Keratinocyte (primary cell): Measurements from ENCODE around the gene DGCR8. TPM values are rescaled to one million over a fixed set of nuclear protein-coding genes. Genes with fewer than 3 reads are reported as not detected.

Source experiments
- DNase-seq: peaks from one replicate; pipeline ENCODE4 v3.0.0-alpha.2; 2011; ENCODE audit warnings: low read depth, missing footprints, low spot score
- FAIRE-seq: peaks from 2 replicates; lab custom pipeline; 2011; peaks lifted over from hg19 to GRCh38; lab: Jason Lieb, UNC
- H2AFZ ChIP-seq: 2 replicates; pipeline ENCODE4 v1.6.0; 2012; ENCODE audit warnings: low read length, control low read depth, inconsistent platforms; ENCODE audit not compliant: control insufficient read depth
- H3K27ac ChIP-seq: 2 replicates; pipeline ENCODE4 v1.5.1; 2011; ENCODE audit warnings: low read length; ENCODE audit not compliant: control insufficient read depth, insufficient read depth
- H3K27me3 ChIP-seq: 3 replicates; pipeline ENCODE4 v1.6.0; 2011; ENCODE audit warnings: low read length; ENCODE audit not compliant: control insufficient read depth, insufficient read depth; ENCODE audit errors: extremely low read depth
- H3K36me3 ChIP-seq, 2 experiments: 2 replicates in 1 of 2; 3 replicates in 1 of 2; pipeline ENCODE4 v1.5.1; 2011; ENCODE audit warnings: low read length in 2 of 2, mild to moderate bottlenecking in 1 of 2; ENCODE audit not compliant: control insufficient read depth in 2 of 2, insufficient read depth in 2 of 2; ENCODE audit errors: extremely low read depth in 1 of 2
- H3K4me1 ChIP-seq: 3 replicates; pipeline ENCODE4 v1.5.1; 2011; ENCODE audit warnings: low read length; ENCODE audit not compliant: control insufficient read depth, insufficient read depth; ENCODE audit errors: extremely low read depth
- H3K4me2 ChIP-seq: 3 replicates; pipeline ENCODE4 v1.6.0; 2011; ENCODE audit warnings: low read depth, low read length; ENCODE audit not compliant: control insufficient read depth, insufficient read depth; ENCODE audit errors: extremely low read depth
- H3K4me3 ChIP-seq, 3 experiments: fragments of 200-600 bp in 1 of 3; sonication (generic) in 1 of 3; 2 replicates in 2 of 3; 3 replicates in 1 of 3; pipeline ENCODE4 v1.5.1; 2011 to 2016; ENCODE audit warnings: low read length in 3 of 3, mild to moderate bottlenecking in 3 of 3, control low read depth in 2 of 3, inconsistent platforms in 1 of 3, low read depth in 1 of 3, mixed read lengths in 1 of 3, mixed run types in 1 of 3, moderate library complexity in 1 of 3; ENCODE audit not compliant: control insufficient read depth in 2 of 3, insufficient read depth in 2 of 3; ENCODE audit errors: extremely low read depth in 1 of 3
- H3K79me2 ChIP-seq: 2 replicates; pipeline ENCODE4 v1.6.0; 2012; ENCODE audit warnings: low read length; ENCODE audit not compliant: control insufficient read depth, insufficient read depth
- H3K9ac ChIP-seq: 3 replicates; pipeline ENCODE4 v1.6.0; 2011; ENCODE audit warnings: low read length; ENCODE audit not compliant: control insufficient read depth, insufficient read depth; ENCODE audit errors: extremely low read depth
- H3K9me1 ChIP-seq: 3 replicates; pipeline ENCODE4 v1.6.0; 2011; ENCODE audit warnings: low read length; ENCODE audit not compliant: control insufficient read depth, insufficient read depth; ENCODE audit errors: extremely low read depth
- H3K9me3 ChIP-seq: 2 replicates; pipeline ENCODE4 v1.5.1; 2012; ENCODE audit warnings: low read depth, low read length; ENCODE audit not compliant: control insufficient read depth
- H4K20me1 ChIP-seq: 3 replicates; pipeline ENCODE4 v1.6.0; 2011; ENCODE audit warnings: low read length; ENCODE audit not compliant: control insufficient read depth, insufficient read depth; ENCODE audit errors: extremely low read depth
- EZH2 ChIP-seq: IDR thresholded peaks from one replicate; pipeline ENCODE4 v1.6.1; 2012; ENCODE audit warnings: inconsistent platforms, mild to moderate bottlenecking, low read length, moderate library complexity
- dilution Hi-C: fragments of 300-500 bp; cut with MboI; formaldehyde crosslinking; loops from one replicate; pipeline ENCODE4 v1.7.0; 2020; ENCODE audit warnings: low sequenced_read_pairs; ENCODE audit not compliant: extremely low pct_ligation_motif_present
- polyA plus RNA-seq, 5 experiments: library from polyadenylated mRNA; depleted of rRNA in 3 of 5; stranded (reverse) in 3 of 5; stranded (forward) in 1 of 5; unstranded in 1 of 5; fragments of >200 nt; gene quantifications; 1 replicate in 1 of 5; 2 replicates in 3 of 5; 3 replicates in 1 of 5; pipeline versions ENCODE4 v1.2.1 to v1.2.3, GENCODE V29; 2011 to 2012; ENCODE audit warnings: missing spikeins in 2 of 5, low read depth in 1 of 5, low replicate concordance in 1 of 5
- TF ChIP-seq, protein P1 (sequence below), 3 experiments: IDR thresholded peaks in 1 of 3; conservative IDR thresholded peaks in 1 of 3; optimal IDR thresholded peaks in 1 of 3; 2 replicates in 2 of 3; 3 replicates in 1 of 3; pipeline versions ENCODE3 to v1.5.1; 2011; ENCODE audit warnings: low read length in 3 of 3, mild to moderate bottlenecking in 3 of 3, moderate library complexity in 2 of 3, control low read depth in 1 of 3, inconsistent platforms in 1 of 3; ENCODE audit not compliant: insufficient read depth in 2 of 3; ENCODE audit errors: extremely low read depth in 1 of 3

Gene DGCR8
- polyA plus RNA-seq, 1 donor (not counting 4 experiments of a cell fraction or from before 2014, with no cell fraction given), result 17.2 TPM

DNA sequence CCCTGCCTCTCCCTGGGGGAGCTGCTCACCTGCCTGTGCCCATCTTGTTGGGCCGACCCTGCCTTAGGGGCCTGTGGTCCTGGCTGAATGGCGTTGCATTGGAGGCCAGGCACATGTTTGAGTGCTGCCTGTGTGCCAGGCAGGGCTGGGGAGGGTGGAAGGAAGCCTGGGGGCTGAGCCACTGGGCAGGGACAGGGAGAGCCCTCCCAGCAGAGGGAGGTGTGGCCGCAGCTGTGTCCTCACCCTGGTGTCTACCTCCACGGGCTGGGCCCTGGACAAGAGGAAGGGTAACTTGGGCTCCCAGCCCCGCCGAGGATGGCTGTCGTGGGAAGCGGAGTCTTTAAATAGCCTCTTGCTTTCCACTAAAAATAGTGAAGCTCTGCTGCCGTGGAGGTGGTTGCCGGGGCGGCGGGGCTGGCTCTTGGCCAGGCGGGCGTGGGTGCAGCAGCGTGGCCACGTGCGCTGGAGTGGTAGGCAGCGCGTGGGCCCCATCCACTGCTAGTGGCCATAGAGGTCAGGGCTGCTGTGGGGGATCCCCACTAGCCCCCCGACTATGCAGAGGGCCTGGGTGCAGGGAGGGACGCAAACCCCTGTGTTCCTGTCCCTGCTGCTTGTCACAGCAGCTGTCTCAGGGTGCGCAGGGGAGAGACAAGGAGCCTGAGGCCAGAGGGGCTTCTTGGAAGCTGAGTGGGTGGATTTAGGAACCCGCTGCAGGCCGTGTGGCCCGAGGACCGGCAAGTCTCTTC lies 57.8 kb downstream of the DGCR8 start:
- dilution Hi-C loops, result no loop called here
- DNase-seq (no peak), FAIRE-seq (no peak)
- Histone ChIP-seq H3K9ac (no peak overlapping the region), H4K20me1 (peaks cover 31% of the 10 kb centered on the region), H3K79me2 (peaks cover 61% of the 10 kb centered on the region), H2AFZ (no peak overlapping the region), H3K27me3 (no peaks in the 10 kb centered on the region), H3K9me1 (no peaks in the 10 kb centered on the region), H3K36me3 (peaks cover 9 to 23% of the 10 kb centered on the region in 2 experiments), H3K27ac (no peak overlapping the region), H3K4me2 (no peak overlapping the region), H3K9me3 (no peaks in the 10 kb centered on the region), H3K4me1 (peaks cover 12% of the 10 kb centered on the region), H3K4me3 (no peak overlapping the region)
- no peak for TF ChIP-seq EZH2

DNA sequence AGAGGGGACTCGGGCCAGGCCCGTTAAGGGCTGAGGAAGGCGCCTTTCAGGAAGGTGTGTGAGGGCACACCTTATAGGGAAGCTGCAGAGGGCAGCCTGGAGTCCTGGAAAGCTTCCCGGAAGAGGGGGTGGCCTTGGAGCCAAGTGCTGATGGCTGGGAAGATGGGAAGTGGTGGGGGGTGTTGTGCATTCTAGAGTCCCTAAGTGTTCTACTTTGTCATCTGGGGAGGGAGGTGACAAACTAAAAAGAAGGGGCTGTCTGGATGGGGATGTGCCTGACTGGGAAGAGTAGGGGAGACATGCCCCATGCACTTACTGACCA lies 58.3 kb downstream of the DGCR8 start:
- H3K79me2 ChIP-seq, result peaks cover 56% of the 10 kb centered on the region
- no peaks in the 10 kb centered on the region for H3K9me3 ChIP-seq
- H3K9me1 ChIP-seq, result no peaks in the 10 kb centered on the region
- no peaks in the 10 kb centered on the region for H3K27me3 ChIP-seq
- peaks cover 31% of the 10 kb centered on the region for H4K20me1 ChIP-seq
- dilution Hi-C loops, result no loop called here
- peaks cover 7% of the 10 kb centered on the region for H3K4me1 ChIP-seq
- H3K36me3 ChIP-seq, result peaks cover 9 to 23% of the 10 kb centered on the region in 2 experiments
- DNase-seq (no peak), FAIRE-seq (no peak)
- H3K4me3 ChIP-seq, result no peak overlapping the region
- H3K4me2 ChIP-seq, result no peak overlapping the region
- H2AFZ ChIP-seq, result no peak overlapping the region
- H3K27ac ChIP-seq, result no peak overlapping the region
- H3K9ac ChIP-seq, result no peak overlapping the region
- TF ChIP-seq, protein P1, sequence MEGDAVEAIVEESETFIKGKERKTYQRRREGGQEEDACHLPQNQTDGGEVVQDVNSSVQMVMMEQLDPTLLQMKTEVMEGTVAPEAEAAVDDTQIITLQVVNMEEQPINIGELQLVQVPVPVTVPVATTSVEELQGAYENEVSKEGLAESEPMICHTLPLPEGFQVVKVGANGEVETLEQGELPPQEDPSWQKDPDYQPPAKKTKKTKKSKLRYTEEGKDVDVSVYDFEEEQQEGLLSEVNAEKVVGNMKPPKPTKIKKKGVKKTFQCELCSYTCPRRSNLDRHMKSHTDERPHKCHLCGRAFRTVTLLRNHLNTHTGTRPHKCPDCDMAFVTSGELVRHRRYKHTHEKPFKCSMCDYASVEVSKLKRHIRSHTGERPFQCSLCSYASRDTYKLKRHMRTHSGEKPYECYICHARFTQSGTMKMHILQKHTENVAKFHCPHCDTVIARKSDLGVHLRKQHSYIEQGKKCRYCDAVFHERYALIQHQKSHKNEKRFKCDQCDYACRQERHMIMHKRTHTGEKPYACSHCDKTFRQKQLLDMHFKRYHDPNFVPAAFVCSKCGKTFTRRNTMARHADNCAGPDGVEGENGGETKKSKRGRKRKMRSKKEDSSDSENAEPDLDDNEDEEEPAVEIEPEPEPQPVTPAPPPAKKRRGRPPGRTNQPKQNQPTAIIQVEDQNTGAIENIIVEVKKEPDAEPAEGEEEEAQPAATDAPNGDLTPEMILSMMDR (optimal IDR thresholded peaks at IDR 0.05 in 1 of 3, IDR thresholded peaks at IDR 0.05 in 1 of 3, conservative IDR thresholded peaks at IDR 0.05 in 1 of 3; ENCODE audit: extremely low read depth in 1 of 3, insufficient read depth in 2 of 3, low read length in 3 of 3), result peak in 2 of 3 experiments; percentile 15 to 17
- no peak for TF ChIP-seq EZH2

DNA sequence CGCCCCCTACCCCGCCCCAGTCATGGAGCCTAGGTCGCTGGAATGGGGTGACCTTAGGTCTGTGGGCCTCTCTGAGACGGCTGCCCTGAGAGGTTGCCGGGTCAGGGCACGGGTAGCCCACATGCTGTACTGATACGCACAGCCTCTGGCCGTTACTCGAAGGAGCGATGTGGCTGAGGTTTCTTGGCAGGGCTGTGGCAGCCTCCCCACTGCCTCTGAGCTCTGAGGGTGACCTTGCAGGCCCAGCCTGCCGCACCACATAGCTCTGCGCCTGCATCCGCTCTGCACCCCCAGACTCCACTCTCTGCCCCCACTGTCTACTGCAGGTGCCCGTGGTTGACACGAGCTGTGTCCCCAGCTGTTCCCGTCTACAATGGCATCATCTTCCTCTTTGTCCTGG lies 58.8 kb downstream of the DGCR8 start:
- Histone ChIP-seq H3K9me1 (no peaks in the 10 kb centered on the region), H3K4me2 (no peak overlapping the region), H3K27ac (no peak overlapping the region), H3K9me3 (no peaks in the 10 kb centered on the region), H3K27me3 (no peaks in the 10 kb centered on the region), H4K20me1 (peaks cover 30% of the 10 kb centered on the region), H3K9ac (no peak overlapping the region), H3K36me3 (peaks cover 9 to 23% of the 10 kb centered on the region in 2 experiments), H3K4me3 (no peak overlapping the region), H2AFZ (no peak overlapping the region), H3K4me1 (peaks cover 5% of the 10 kb centered on the region), H3K79me2 (peaks cover 54% of the 10 kb centered on the region)
- dilution Hi-C loops, result no loop called here
- no peak for DNase-seq
- TF ChIP-seq, protein P1 (optimal IDR thresholded peaks at IDR 0.05 in 1 of 3, IDR thresholded peaks at IDR 0.05 in 1 of 3, conservative IDR thresholded peaks at IDR 0.05 in 1 of 3; ENCODE audit: extremely low read depth in 1 of 3, insufficient read depth in 2 of 3, low read length in 3 of 3), result no peak
- no peak for TF ChIP-seq EZH2
- no peak for FAIRE-seq
